ENCODE data around the gene UBALD2.

The UBALD2 gene

GRCh38 chr17:76260220-76260619, 4.9 kb upstream of the UBALD2 start:
- Histone ChIP-seq H3K9ac (ENCODE audit: low read depth, low read length) (no peak overlapping the region), H3K27me3 (ENCODE audit: insufficient read depth, low read length, poor library complexity) (no peaks in the 10 kb centered on the region), H3K4me1 (ENCODE audit: insufficient read depth, low read length) (peaks cover 26% of the 10 kb centered on the region), H2AFZ (ENCODE audit: low read depth, low read length) (no peak overlapping the region), H3K9me3 (ENCODE audit: insufficient read depth, low read length, severe bottlenecking) (no peaks in the 10 kb centered on the region), H3K4me3 (ENCODE audit: low read depth in 1 of 2, low read length in 2 of 2) (no peak overlapping the region), H3K36me3 (ENCODE audit: insufficient read depth, low read length) (no peaks in the 10 kb centered on the region), H3K4me2 (ENCODE audit: insufficient read depth, low read length) (no peak overlapping the region), H4K20me1 (ENCODE audit: insufficient read depth, low read length) (no peaks in the 10 kb centered on the region), H3K79me2 (ENCODE audit: insufficient read depth, low read length) (no peaks in the 10 kb centered on the region), H3K27ac (ENCODE audit: low read length) (no peak overlapping the region)
- no peak for DNase-seq
- no peak for ATAC-seq (ENCODE audit: insufficient read depth, low read depth)
- TF ChIP-seq CTCF (IDR thresholded peaks at IDR 0.05; ENCODE audit: borderline replicate concordance, extremely low read depth, low read length, poor library complexity, severe bottlenecking) = no peak

- ATAC-seq (ENCODE audit: insufficient read depth, low read depth) = no peak
- H3K9me3 ChIP-seq (ENCODE audit: insufficient read depth, low read length, severe bottlenecking) = no peaks in the 10 kb centered on the region
- no peaks in the 10 kb centered on the region for H3K27me3 ChIP-seq (ENCODE audit: insufficient read depth, low read length, poor library complexity)
- H3K4me3 ChIP-seq (ENCODE audit: low read depth in 1 of 2, low read length in 2 of 2) = no peak overlapping the region
- H2AFZ ChIP-seq (ENCODE audit: low read depth, low read length) = no peak overlapping the region
- no peak for TF ChIP-seq CTCF (IDR thresholded peaks at IDR 0.05; ENCODE audit: borderline replicate concordance, extremely low read depth, low read length, poor library complexity, severe bottlenecking)
- no peak for TF ChIP-seq EZH2 (IDR thresholded peaks at IDR 0.05; ENCODE audit: borderline replicate concordance, low read depth, low read length, severe bottlenecking)
- DNase-seq = no peak
- peaks cover 26% of the 10 kb centered on the region for H3K4me1 ChIP-seq (ENCODE audit: insufficient read depth, low read length)
- no peak overlapping the region for H3K4me2 ChIP-seq (ENCODE audit: insufficient read depth, low read length)
- H3K9ac ChIP-seq (ENCODE audit: low read depth, low read length) = no peak overlapping the region
- H4K20me1 ChIP-seq (ENCODE audit: insufficient read depth, low read length) = no peaks in the 10 kb centered on the region
- no peak overlapping the region for H3K27ac ChIP-seq (ENCODE audit: low read length)
- H3K36me3 ChIP-seq (ENCODE audit: insufficient read depth, low read length) = peaks cover 1% of the 10 kb centered on the region; the same call in 1 of the 2 replicates
- peaks cover 4% of the 10 kb centered on the region for H3K79me2 ChIP-seq (ENCODE audit: insufficient read depth, low read length)
These were observed 4.5 kb upstream of the UBALD2 start for GRCh38 chr17:76260669-76261068.

DNA sequence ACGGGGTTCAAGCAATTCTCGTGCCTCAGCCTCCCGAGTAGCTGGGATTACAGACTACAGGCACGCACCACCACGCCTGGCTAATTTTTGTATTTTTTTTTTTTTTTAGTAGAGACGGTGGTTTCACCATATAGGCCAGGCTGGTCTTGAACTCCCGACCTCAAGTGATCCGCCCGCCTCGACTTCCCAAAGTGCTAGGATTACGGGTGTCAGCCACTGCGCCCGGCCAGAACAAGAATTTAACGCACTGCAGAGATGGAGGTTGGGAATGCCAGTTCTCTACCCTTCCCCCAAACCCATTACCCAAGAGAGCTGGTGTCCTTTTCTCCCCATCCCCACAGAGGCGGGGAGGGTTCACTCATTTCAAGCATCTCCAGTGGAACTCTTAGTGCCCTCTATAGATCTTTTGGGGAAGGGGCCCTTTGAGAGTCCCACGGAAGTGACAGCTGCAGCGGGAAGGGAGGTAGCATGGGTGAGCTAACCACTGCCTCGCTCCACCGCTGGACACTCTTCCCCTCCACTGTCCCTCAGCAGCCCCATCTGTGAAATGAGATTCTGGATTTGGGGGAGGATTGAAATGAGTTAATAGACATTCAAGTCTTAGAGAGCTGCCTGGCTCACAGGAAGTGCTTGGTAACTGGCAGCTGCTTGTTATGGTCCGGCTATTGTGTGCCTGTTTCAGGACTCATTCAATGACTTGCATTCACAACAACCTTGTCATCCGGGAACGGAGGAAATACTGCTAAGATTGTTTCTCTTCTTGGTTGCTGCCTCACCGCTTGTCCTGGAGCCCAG, 3.5 kb upstream of the UBALD2 start:
- no peak overlapping the region for H3K27ac ChIP-seq (ENCODE audit: low read length)
- peak overlapping the region; percentile 36; the same call in 1 of the 2 replicates for H2AFZ ChIP-seq (ENCODE audit: low read depth, low read length)
- peaks cover 5% of the 10 kb centered on the region for H4K20me1 ChIP-seq (ENCODE audit: insufficient read depth, low read length)
- peaks cover 24% of the 10 kb centered on the region for H3K4me1 ChIP-seq (ENCODE audit: insufficient read depth, low read length)
- 0 out of 2 replicates have a peak overlapping the region, but pooled peaks have one; percentile 3 for H3K9ac ChIP-seq (ENCODE audit: low read depth, low read length)
- H3K79me2 ChIP-seq (ENCODE audit: insufficient read depth, low read length) = peaks cover 14% of the 10 kb centered on the region
- no peak overlapping the region for H3K4me3 ChIP-seq (ENCODE audit: low read depth in 1 of 2, low read length in 2 of 2)
- no peak overlapping the region for H3K4me2 ChIP-seq (ENCODE audit: insufficient read depth, low read length)
- no peaks in the 10 kb centered on the region for H3K27me3 ChIP-seq (ENCODE audit: insufficient read depth, low read length, poor library complexity)
- DNase-seq (no peak), ATAC-seq (ENCODE audit: insufficient read depth, low read depth) (no peak)
- no peak for TF ChIP-seq CTCF (IDR thresholded peaks at IDR 0.05; ENCODE audit: borderline replicate concordance, extremely low read depth, low read length, poor library complexity, severe bottlenecking)
- TF ChIP-seq EZH2 (IDR thresholded peaks at IDR 0.05; ENCODE audit: borderline replicate concordance, low read depth, low read length, severe bottlenecking) = no peak
- H3K9me3 ChIP-seq (ENCODE audit: insufficient read depth, low read length, severe bottlenecking) = no peaks in the 10 kb centered on the region
- H3K36me3 ChIP-seq (ENCODE audit: insufficient read depth, low read length) = peaks cover 11% of the 10 kb centered on the region

Measured in DND-41 (cell line).